Measurements from ENCODE around the gene H1-8. TPM values are rescaled to one million over a fixed set of nuclear protein-coding genes. Genes with fewer than 3 reads are reported as not detected.

The H1-8 gene
- total RNA-seq, 1 experiment from 2014 or later, result not detected

DNA sequence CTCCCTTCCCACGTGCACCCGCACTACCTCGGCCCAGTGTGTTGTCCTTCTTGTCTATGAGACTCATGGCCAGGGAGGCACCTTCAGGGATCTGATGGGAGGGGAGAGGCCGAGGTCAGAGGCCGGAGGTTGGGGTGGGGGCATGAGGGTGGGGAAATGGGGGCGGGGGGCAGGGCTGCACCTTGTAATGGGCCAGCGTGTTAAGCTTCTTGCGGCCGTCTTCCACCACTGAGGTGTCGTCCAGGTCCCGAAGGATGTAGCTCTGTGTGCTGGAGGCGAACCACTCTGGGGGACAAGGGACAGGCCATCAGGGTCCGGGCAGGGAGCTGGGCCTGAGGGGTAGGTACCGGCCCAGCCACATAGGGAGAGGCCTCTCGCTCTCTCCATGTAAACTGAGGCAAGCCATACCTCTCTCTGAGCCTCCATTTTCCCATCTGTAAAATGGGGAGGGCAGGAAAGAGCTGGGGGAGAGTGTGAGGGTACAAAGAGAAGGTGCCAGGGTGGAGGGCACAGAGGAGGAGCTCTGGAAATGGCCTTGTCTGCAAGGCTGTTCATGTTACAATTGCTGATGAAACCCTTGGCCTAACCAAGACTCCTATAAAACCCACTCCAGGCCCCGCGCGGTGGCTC is 18.8 kb downstream of the H1-8 start:
- H3K4me3 Mint-ChIP-seq, result no peak overlapping the region
- no CpG with 5 or more reads among the region's 18 CpGs for WGBS (ENCODE audit: extremely low coverage, insufficient read length, low lambda C conversion rate)
- Histone ChIP-seq H2BK15ac (ENCODE audit: low read depth, low read length) (no peak overlapping the region), H2AK5ac (ENCODE audit: insufficient read length, low read length) (no peak overlapping the region), H4K91ac (ENCODE audit: insufficient read length, low read depth, low read length) (no peak overlapping the region), H3K79me1 (ENCODE audit: insufficient read depth, low read depth, low read length, poor library complexity, severe bottlenecking) (no peaks in the 10 kb centered on the region), H3K4me1 (ENCODE audit: insufficient read depth, low read length) (no peaks in the 10 kb centered on the region; the same call in 1 of the 2 replicates), H3T11ph (ENCODE audit: low read length) (no peak overlapping the region), H4K8ac (replicated peaks; ENCODE audit: insufficient read length, low read depth, low read length) (no peak overlapping the region), H3K4me2 (ENCODE audit: insufficient read depth, insufficient read length, low read length) (no peak overlapping the region), H2BK20ac (ENCODE audit: low read depth, low read length, poor library complexity, severe bottlenecking) (no peak overlapping the region), H3K9me3 (ENCODE audit: control insufficient read depth, low read depth, low read length) (no peaks in the 10 kb centered on the region), H3K27me3 (ENCODE audit: insufficient read depth, low read length) (no peaks in the 10 kb centered on the region), H3K56ac (ENCODE audit: insufficient read length, low read depth, low read length) (no peak overlapping the region), H4K20me1 (ENCODE audit: control insufficient read depth, insufficient read depth, insufficient read length) (no peaks in the 10 kb centered on the region), H3K14ac (ENCODE audit: insufficient read depth, low read length) (no peak overlapping the region), H4K5ac (ENCODE audit: insufficient read length, low read depth, low read length) (no peak overlapping the region), H2BK5ac (ENCODE audit: insufficient read length, low read length) (no peak overlapping the region), H3K9ac (ENCODE audit: extremely low read depth, insufficient read length, low read length) (no peak overlapping the region), H2BK12ac (ENCODE audit: insufficient read length, low read depth, low read length) (no peak overlapping the region), H2AFZ (ENCODE audit: low read length) (no peak overlapping the region), H3K23me2 (ENCODE audit: insufficient read length, low read depth, low read length, poor library complexity, severe bottlenecking) (no peaks in the 10 kb centered on the region), H3K4ac (ENCODE audit: low read depth, low read length) (no peak overlapping the region), H3K27ac (ENCODE audit: insufficient read length, low read depth, low read length) (no peak overlapping the region), H2BK120ac (ENCODE audit: low read depth, low read length, poor library complexity, severe bottlenecking) (no peak overlapping the region), H3K79me2 (ENCODE audit: insufficient read depth, low read length) (no peaks in the 10 kb centered on the region), H3K23ac (ENCODE audit: insufficient read length, low read depth, low read length) (no peak overlapping the region), H3K18ac (ENCODE audit: insufficient read length, low read depth, low read length) (no peak overlapping the region)
- TF ChIP-seq, protein P1, sequence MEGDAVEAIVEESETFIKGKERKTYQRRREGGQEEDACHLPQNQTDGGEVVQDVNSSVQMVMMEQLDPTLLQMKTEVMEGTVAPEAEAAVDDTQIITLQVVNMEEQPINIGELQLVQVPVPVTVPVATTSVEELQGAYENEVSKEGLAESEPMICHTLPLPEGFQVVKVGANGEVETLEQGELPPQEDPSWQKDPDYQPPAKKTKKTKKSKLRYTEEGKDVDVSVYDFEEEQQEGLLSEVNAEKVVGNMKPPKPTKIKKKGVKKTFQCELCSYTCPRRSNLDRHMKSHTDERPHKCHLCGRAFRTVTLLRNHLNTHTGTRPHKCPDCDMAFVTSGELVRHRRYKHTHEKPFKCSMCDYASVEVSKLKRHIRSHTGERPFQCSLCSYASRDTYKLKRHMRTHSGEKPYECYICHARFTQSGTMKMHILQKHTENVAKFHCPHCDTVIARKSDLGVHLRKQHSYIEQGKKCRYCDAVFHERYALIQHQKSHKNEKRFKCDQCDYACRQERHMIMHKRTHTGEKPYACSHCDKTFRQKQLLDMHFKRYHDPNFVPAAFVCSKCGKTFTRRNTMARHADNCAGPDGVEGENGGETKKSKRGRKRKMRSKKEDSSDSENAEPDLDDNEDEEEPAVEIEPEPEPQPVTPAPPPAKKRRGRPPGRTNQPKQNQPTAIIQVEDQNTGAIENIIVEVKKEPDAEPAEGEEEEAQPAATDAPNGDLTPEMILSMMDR (conservative IDR thresholded peaks at IDR 0.05), result no peak
- H3K27ac Mint-ChIP-seq, result peak overlapping the region in 1 of 3 experiments; percentile 44; a peak in 1 of 7 replicates
- H3K9me3 Mint-ChIP-seq, result no peaks in the 10 kb centered on the region
- no peak for DNase-seq
- H3K4me1 Mint-ChIP-seq, result peaks cover 18 to 28% of the 10 kb centered on the region in 2 experiments
- peaks cover 0 to 23% (median 3%) of the 10 kb centered on the region in 3 experiments; a peak in 3 of 7 replicates for H3K36me3 Mint-ChIP-seq (ENCODE audit: insufficient read depth in 1 of 3, low read depth in 3 of 3)
- no peaks in the 10 kb centered on the region for H3K27me3 Mint-ChIP-seq (ENCODE audit: low read depth)

All from H9 (cell line).